GM13977 (cell line): ENCODE measurements around the gene PGS1.

Experiments used
- DNase-seq: peaks from one replicate; pipeline ENCODE4 v3.0.0; 2012; ENCODE audit warnings: low spot score
- in situ Hi-C: fragments of 300-500 bp; cut with MboI; formaldehyde crosslinking; loops from one replicate; pipeline ENCODE4 v1.12.0; 2022; ENCODE audit warnings: low sequenced_read_pairs, low pct_unique_long_range_greater_than_20kb, mixed read lengths, inconsistent platforms; ENCODE audit not compliant: unreplicated experiment
- TF ChIP-seq, protein P1 (sequence below): IDR thresholded peaks from 2 replicates; pipeline ENCODE4 v1.5.1; 2012; ENCODE audit warnings: mild to moderate bottlenecking, control low read depth; ENCODE audit not compliant: insufficient read depth; ENCODE audit errors: extremely low read depth, missing control alignments

Gene PGS1

DNA sequence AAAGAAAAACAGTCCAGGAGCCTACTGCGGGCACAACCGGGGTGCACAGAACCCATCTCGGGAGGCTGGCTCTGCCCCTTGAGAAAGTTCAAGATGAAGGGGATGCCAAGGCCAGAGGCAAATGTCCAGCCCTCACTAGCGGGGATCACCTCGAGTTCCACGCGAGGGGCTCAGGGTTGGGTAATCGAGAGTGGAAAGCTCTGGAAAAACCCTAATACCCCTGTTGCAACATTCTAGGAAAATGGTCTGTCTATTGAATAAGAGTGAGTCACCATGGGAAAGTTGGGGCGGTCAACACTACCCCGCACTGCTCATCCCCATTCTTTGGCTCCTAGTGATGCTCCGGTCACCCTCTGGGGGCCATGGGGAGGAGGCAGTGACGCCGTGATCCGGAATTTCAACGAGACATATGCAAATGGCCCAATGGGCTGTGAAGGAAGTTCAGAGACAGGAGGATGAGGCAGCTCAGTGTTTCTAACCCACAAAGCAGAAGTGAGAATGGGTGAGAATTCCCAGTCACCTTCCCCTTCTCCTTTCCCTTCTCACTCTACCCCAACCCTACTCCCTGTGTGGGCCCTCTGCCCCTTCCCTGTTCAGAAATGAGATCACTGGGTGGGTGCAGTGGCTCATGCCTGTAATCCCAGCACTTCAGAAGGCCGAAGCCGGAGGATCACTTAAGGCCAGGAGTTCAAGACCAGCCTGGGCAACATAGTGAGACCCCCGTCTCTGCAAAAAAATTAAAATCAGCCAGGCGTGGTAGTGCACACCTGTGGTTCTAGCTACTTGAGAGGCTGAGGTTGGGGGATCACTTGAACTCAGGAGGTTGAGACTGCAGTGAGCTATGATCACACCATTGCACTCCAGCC, 41.0 kb upstream of the PGS1 start:
- in situ Hi-C loops = no loop called here
- peak; percentile 75 for DNase-seq
- TF ChIP-seq, protein P1, sequence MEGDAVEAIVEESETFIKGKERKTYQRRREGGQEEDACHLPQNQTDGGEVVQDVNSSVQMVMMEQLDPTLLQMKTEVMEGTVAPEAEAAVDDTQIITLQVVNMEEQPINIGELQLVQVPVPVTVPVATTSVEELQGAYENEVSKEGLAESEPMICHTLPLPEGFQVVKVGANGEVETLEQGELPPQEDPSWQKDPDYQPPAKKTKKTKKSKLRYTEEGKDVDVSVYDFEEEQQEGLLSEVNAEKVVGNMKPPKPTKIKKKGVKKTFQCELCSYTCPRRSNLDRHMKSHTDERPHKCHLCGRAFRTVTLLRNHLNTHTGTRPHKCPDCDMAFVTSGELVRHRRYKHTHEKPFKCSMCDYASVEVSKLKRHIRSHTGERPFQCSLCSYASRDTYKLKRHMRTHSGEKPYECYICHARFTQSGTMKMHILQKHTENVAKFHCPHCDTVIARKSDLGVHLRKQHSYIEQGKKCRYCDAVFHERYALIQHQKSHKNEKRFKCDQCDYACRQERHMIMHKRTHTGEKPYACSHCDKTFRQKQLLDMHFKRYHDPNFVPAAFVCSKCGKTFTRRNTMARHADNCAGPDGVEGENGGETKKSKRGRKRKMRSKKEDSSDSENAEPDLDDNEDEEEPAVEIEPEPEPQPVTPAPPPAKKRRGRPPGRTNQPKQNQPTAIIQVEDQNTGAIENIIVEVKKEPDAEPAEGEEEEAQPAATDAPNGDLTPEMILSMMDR = no peak

DNA sequence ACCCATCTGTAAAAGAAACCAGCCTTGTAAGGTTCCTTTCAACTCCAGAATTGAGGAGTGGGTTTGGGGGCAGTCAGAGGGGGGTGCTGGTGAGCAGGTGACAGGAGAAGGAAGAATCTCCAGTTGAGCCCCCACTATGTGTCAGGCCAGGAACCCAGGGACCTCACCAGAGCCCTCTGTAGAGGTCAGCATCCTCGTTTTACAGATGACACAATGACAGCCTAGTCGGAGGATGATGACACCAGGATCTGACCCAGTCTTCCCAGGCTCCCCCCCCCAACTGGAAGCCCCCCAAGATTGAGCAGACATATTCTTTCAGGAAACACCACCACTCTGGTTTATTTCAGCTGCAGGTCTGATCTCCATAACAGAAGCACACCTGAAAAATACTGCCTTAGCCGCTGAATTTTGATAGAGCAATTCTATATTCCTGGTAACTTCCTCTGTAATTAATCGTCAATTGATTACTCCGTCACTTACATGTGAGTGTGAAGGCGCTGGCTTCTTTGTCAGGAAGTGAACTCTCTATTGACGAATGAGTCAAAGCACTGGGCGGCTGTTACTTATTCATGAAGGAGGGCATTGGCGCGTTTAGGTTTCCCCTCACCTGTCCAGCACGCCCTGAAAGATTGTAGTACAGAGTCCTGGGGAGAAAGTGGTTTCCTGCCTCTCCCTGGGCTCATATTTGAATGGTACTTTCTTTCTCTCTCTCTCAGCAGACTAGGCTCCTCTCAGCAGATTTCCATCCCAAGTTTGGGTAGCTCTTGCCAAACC, 39.8 kb upstream of the PGS1 start:
- TF ChIP-seq, protein P1 = no peak
- in situ Hi-C loops = no loop called here
- DNase-seq = peak; percentile 67

DNA sequence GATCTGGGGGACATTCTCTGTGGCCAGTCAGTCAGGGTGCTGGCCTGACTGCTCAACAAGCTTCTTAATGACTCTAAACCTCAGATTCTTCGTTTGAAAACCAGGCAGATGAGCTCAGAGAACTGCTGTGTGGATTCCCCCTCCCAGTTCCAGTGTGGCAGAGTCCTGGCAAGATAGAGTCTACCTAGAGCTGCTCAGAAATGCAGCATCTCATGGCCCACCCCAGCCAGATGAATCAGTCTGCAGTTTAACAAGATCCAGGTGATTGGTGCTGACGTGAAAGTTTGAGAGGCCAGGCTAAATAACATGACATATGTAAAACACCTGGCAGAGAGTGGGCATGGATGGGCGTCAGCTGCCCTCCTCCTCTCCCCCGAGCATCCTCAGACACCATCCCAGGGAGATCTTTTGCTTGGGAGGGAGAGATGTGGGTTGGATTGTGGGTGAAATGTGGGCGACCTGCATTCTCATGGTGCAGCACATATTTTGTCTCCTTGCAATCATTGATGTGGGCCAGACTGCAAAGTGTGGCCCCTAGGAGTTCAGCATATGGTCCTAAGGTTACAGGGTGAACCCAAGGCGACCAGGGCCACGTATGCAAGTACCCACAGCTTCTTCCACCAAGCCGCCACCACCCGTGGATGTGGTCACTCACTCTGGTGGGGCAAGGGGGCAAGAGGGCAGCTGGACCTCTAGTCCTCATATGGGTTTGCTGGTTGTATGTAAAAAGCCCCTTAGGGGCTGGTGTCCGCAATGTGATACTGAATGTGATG, 38.1 kb upstream of the PGS1 start:
- in situ Hi-C loops = no loop called here
- DNase-seq = no peak
- TF ChIP-seq, protein P1 = no peak

DNA sequence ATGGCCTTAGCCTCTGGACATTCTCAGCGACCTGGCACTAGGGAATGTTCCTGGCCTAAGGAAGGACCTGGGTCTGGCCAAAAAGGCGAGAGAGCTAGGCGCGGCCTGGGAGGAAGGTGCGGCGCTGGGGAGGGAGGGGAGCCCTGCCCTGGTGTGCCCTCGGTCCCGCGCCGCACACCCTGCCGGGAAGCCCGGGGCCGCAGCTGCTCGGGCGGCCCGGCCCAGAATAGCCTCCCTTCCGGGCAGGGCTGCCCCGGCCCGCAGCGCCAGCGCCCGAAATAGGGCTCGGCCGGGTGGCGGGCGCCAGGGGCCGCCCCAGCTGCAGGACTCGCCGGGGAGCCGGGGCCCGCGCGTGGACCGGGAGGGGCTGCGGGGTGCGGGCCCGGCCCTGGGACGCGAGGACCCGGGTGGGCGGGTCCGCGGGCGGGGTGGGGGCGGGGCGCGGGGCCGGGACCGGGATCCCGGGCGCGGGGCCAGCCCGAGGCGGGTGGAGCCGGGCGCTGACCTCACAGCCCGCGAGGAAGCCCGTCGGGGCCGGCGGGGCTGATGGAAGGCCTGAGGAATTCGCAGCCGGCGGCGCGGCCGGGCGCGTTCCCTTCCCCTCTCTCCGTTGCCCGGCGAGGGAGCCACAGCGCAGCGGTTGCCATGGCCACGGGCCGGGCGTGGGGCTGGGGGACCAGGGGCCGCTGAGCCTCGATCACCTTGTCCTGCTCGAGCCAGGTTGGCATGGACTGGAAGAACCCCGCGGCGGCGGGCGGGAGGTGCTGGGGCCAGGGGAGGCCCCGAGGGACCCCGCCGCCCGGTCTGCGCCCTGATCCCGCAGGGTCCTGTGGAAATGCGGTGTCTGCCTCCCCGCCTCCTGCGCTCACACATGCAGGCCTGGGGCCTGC, 36.6 kb upstream of the PGS1 start:
- TF ChIP-seq, protein P1 = no peak
- in situ Hi-C loops = no loop called here
- DNase-seq = peak; percentile 62

DNA sequence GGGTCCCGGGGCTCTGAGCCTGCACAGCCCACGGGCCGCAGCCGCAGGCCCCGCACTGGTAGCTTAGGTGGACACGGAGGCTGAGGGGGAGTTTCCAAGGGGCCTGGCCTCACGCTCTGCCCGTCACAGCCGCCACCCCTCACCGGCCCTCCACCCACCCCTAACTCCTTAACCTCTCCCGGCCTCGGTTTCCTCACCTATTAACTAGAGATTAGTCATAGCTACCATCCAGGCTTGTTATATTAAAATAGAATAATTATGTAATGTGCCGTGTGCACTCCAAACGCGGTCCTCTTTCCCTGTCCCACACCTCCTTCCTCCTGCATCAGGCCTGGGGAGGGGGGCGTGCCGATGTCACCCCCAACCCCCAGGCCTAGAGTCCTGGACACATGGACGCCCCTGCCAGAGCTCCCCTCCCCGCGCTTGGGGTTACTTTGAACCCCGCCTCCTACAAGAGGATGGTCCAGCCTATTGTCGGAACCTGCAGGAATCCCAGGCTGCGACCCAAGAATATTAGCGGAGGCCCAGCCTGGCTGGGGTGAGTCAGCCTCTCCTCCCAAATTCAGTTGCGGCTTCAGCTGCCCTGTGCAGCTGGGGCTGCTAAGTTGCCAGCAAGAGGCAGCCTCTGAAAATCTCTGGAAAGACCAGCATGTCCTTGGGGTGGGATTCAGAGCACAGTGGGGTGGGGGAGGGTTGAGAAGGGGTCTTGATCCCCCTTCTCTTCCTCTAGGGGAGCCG, 35.8 kb upstream of the PGS1 start:
- DNase-seq = peak; percentile 56
- in situ Hi-C loops = no loop called here

More for the DNA sequence above, 35.8 kb upstream of the PGS1 start:
- TF ChIP-seq, protein P1 = no peak
